GM12878 (cell line): ENCODE measurements around the gene SGCD.

Experiments
- CBX5 ChIP-seq: sonication (generic); IDR thresholded peaks from 2 replicates; pipeline ENCODE4 v1.6.1; 2016; ENCODE audit warnings: low read depth, moderate library complexity, mild to moderate bottlenecking, inconsistent platforms
- CTCF ChIP-seq, 3 experiments: IDR thresholded peaks in 2 of 3; conservative IDR thresholded peaks in 1 of 3; 2 replicates each; pipeline ENCODE4 v1.5.1; 2011; ENCODE audit warnings: low read depth in 3 of 3, low read length in 3 of 3, mild to moderate bottlenecking in 3 of 3, control low read depth in 2 of 3, moderate library complexity in 2 of 3, inconsistent platforms in 1 of 3, mixed read lengths in 1 of 3; ENCODE audit not compliant: control insufficient read depth in 2 of 3, insufficient read depth in 1 of 3; ENCODE audit errors: extremely low read depth in 1 of 3
- EZH2 ChIP-seq: IDR thresholded peaks from 2 replicates; pipeline ENCODE4 v1.6.1; 2012; ENCODE audit warnings: low read depth, mild to moderate bottlenecking, control low read depth, inconsistent platforms, low read length, borderline replicate concordance; ENCODE audit not compliant: control insufficient read depth
- HDAC6 ChIP-seq: fragments of 200-600 bp; sonication (generic); IDR thresholded peaks from one replicate; pipeline ENCODE4 v1.8.0; 2017; ENCODE audit warnings: antibody characterized with exemption; ENCODE audit not compliant: unreplicated experiment
- RAD21 ChIP-seq: IDR thresholded peaks from 2 replicates; pipeline ENCODE4 v1.6.1; 2011; ENCODE audit warnings: mild to moderate bottlenecking, low read depth, low read length, moderate library complexity; ENCODE audit not compliant: insufficient read depth
- TBL1XR1 ChIP-seq: IDR thresholded peaks from 2 replicates; pipeline ENCODE4 v1.6.1; 2012; ENCODE audit warnings: low read depth, low read length, improper control_type of control experiment
- TCF12 ChIP-seq: IDR thresholded peaks from 2 replicates; pipeline ENCODE4 v1.6.1; 2011; ENCODE audit warnings: low read depth, mild to moderate bottlenecking, low read length
- ZNF274 ChIP-seq: IDR thresholded peaks from one replicate; pipeline ENCODE4 v1.8.0; 2011; ENCODE audit not compliant: insufficient read length, insufficient read depth

- TF ChIP-seq HDAC6 (no peak), CTCF (IDR thresholded peaks at IDR 0.05 in 2 of 3, conservative IDR thresholded peaks at IDR 0.05 in 1 of 3; ENCODE audit: control insufficient read depth in 2 of 3, extremely low read depth in 1 of 3, insufficient read depth in 1 of 3, low read depth in 3 of 3, low read length in 3 of 3) (no peak), CBX5 (no peak), RAD21 (no peak), EZH2 (no peak), TCF12 (no peak), ZNF274 (no peak), TBL1XR1 (no peak)
These were observed 408.5 kb downstream of the SGCD start for GRCh38 chr5:156735477-156735876.
